GM21515 (cell line): ENCODE results near the gene FOXP1.

Experiments used
- ATAC-seq: cut with Tn5 transposase; IDR thresholded peaks from one replicate; pipeline ENCODE4 v1.9.1; 2021; ENCODE audit not compliant: unreplicated experiment

Gene FOXP1

GRCh38 chr3:71251156-71251775 lies 332.3 kb downstream of the FOXP1 start:
- no peak for ATAC-seq

DNA sequence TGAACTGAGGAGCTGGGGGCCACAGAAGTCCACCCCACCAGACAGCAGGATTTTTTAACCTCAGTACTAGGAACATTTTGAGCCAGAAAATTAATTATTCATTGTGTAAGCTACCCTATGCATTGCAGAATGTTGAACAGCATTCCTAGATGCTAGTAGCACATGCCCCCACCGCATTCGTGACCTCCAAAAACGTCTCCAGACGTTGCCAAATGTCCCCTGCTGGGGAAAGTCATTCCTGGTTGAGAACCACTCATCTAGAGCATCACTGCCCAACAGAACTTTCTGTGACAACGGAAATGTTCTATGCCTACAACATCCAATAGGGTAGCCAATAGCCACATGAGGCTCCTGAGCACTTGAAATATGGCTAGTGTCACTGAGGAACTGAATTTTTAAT lies 333.5 kb downstream of the FOXP1 start:
- ATAC-seq: no peak

DNA sequence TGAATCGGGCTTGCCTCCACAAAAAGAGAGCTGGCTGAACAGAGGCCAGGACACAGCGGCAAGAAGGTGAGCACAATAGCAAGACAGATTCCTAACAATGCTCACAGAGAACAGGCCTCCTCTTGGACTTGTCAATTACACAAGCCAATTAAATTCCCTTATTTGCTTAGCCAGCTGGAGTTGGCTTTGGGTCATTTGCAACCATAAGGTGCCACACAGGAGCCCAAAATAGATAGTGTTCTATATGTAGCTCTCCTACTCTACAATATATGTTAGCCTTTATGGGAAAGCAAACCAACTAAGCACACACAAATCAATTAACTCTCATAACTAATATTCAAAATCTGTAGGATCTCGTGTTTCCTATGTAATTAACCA lies 335.6 kb downstream of the FOXP1 start:
- ATAC-seq: no peak

DNA sequence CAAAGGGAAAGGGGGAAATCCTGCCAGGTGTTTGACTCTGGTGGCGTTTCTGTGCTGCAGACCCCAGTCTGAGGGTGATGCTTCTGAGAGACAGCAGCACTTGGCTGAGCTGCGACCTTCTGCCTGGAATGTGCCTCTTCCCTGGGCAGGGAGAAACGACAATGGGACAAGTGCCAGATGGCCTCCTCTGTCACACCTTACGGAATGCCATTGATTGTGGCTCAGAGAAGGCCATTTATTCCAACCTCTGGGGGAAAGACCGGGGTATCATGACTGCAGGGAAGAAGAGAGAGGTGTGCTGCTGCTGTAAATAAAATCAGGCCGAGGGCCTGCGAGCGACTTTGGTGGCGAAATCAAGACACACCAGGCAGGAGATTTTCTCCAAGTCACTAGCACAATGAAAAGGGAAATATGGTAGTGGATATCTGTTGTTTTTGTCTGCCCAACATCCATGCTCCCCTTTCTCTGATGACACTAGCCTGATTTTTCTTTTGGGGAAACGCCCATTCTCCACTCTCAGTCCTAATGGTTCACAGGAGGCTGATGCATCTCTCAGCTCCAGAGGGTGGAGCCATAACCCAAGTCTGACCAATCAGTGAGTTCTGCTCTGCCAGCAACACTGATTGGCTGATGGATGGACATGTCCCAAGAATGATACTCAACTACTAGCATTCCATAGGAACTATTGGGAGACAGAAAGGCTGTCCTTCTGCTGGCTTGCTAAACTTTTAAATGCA lies 336.1 kb downstream of the FOXP1 start:
- ATAC-seq: no peak

GRCh38 chr3:71245971-71246880 lies 337.3 kb downstream of the FOXP1 start:
- ATAC-seq: no peak

DNA sequence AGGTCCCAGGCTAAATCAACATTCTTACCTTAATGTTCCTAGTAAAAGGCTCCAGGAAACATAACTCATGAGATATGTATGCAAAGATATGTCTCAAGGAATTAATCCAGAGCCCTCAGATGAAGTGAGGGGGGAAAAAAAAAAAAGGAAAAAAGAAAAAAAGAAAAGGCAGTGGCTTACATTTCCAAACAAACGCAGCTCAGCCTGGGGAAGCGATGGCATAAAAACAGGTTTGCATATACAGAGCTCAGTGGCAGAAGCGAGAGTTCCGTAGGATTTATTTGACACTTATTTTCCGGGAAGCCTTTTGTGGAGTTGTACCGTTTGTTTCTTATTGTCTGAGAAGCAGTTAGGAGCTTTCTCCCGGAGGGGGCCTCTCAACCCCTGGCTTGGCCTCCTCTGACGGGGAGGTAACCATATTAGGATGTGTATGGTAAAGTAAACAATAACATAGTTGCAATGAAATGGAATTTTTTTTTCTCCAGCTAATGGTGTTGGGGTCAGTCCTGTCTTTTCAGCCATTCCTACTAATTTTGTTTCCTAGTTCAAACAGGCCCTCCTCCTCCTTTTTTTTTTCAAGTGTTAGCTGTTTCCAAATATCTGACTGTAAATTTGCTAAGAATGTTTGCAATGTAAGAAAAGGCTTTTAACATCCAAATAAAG lies 338.6 kb downstream of the FOXP1 start:
- ATAC-seq: no peak

- ATAC-seq: no peak
Observed at GRCh38 chr3:71244153-71244825, 339.2 kb downstream of the FOXP1 start.

DNA sequence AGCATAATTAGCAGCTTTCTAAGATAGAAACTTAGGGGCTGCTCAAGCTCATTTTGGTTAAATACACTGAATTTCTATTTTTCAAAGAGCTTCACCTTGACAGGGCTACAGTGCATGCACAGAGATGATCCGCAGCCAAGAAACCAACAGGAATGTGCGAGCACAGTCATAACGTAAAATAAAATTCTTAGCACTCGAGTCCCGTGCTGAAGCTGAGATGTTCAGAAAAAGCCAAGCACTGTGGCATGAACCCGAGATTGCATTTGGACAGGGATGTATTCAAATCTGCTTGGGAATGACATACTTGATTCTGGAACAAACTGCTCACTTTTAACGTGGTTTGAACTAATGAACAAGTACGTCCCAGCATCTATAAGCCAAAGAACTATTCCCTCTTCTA lies 340.3 kb downstream of the FOXP1 start:
- ATAC-seq: no peak

DNA sequence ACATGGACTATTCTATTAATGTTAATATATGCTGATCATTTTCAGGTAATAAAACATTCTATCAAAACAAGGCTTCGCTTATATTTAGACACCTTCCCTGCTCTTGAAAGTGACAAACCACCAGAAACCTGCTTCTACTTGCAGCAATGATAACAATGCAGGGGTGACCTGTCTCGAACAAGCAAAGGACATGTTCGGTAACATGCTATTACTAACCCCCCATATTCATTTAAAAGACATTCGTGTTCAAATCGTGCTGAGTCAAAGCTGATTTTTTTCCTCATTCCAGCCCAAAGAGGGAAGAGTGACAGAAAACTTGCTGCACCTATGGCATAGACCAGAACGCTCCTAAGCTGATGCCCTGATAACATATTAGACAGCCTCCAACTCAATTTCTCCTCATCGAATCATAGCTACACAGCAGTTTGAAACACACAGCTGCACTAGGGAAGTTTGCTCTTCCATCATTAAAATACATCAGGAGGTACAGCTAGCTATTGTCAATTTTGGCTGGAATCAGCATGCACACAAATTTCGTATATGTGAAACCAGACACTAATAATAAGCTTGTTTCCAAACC lies 341.5 kb downstream of the FOXP1 start:
- no peak for ATAC-seq

DNA sequence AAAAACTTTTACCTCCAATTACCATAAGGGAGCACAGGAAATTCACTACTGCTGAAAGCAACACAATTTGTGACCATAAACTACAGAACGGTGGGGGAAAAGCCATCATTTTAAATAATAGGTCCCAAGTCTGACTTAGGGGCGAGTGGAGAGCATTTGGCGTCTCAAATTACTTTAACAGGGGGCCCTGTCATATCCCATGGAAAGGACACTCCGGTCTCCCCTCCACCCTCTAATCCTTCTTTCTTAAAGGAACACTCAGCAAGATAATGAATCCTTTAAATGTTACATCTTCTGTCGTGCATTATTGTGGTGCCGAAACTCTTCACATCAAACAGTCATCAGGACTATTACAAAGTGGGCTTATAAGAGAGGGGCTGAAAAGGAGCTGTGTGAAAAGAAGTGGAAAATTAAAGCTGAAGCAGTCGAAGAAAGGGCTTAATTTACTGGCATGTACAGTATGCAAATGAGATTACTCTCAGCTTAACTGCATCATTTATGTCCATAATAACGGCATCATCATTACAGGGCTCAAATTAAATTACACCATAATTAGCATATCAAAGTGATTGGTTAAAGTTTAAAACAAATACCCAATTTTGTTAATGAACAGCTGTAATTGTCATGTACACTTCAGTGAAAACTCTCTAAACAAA lies 342.2 kb downstream of the FOXP1 start:
- no peak for ATAC-seq

DNA sequence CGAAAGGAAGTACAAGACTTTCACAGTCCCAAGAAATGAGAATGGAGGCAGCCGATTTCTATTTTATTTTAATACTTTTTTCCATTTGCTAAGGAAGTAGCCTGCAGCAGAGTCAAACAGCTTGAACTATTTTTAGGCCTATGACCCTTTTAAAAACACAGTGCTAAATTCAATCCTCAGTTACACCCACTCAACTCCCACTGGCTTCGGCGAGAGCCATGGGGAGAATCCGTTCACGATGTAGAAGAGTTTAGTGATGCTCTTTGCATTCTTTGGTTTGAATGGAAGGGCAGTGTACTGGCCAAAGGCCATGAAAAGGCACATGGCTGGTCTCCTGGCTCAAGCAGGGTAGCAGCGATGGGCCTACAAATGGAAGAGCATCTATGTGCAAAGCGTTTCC lies 343.5 kb downstream of the FOXP1 start:
- ATAC-seq: no peak

- ATAC-seq: no peak
Observed at GRCh38 chr3:71238355-71238757, 345.2 kb downstream of the FOXP1 start.

DNA sequence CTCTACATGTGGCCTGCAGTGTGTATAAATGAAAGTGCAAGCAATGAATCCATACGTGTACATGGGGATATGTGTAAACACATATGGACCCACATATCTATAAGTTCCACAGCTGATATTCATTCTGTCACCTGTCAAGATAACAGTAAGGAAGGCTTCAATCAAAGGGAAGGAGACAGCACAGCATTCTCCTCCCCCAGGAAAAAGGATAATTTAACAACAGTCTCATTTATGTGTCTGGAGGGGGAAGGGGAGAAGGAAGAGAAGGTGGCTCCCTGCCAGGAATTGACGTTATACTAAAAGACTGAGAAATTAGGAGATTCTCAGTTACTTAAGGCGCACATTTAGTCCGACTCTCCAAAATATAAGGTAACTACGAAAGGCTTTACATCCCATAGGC lies 345.9 kb downstream of the FOXP1 start:
- ATAC-seq: no peak

- ATAC-seq: no peak
Observed at GRCh38 chr3:71235846-71236245, 347.7 kb downstream of the FOXP1 start.

DNA sequence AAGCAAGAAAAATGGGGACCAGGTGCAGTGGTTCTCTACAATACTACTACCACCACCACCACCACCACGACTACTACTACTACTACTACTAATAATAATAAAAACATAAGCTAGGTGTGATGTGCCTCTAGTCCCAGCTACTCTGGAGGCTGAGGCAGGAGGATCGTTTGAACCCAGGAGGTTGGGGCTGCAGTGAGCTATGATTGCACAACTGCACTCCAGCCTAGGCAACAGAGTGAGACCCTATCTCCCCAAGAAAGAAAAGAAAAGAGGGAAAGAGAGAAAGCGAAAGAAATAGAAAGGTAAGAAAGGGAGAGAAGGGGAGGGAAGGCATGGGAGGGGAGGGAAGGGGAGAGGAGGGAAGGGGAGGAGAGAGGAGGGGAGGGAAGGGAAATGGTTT lies 350.6 kb downstream of the FOXP1 start:
- ATAC-seq: no peak

DNA sequence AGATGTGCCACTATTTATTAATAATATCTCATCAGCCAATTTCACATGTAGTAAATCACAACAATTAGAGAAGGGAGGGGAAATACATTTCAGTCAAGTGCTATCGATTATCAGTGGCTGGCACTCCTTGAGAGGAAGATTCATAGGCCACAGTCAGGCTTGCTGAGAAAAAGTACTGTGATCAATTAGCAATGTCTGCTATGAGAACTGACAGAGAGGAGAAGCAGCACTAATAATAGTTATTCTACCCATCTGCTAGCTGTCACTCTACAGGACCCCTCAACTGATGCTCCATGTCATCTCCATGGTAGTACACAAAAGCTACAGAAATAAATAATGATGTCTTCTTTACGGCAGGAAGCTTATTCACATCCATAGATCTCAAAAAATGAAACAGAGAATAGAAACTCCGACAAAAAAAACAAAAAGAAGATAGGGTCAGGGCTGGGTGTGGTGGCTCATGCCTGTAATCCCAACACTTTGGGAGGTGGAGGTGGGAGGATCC lies 351.3 kb downstream of the FOXP1 start:
- ATAC-seq: no peak

DNA sequence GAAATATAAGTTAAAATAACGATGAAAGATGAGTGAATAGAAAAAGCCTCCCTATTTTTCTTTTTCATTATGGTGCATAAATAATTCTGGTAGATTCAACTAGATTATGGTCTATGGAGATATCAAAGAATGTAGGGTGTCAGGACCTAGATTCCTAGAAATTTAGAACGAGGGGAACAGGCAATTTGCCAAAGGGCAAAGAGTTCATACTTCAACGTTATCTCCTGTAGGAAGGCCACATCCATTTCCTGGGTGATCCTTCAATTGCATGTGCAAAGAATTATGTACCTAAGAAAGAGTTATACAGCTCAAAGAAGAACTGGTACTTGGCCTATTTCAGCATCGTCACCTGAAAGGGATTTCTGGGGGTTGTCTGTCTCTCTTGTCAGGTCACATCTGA lies 351.8 kb downstream of the FOXP1 start:
- ATAC-seq: no peak

DNA sequence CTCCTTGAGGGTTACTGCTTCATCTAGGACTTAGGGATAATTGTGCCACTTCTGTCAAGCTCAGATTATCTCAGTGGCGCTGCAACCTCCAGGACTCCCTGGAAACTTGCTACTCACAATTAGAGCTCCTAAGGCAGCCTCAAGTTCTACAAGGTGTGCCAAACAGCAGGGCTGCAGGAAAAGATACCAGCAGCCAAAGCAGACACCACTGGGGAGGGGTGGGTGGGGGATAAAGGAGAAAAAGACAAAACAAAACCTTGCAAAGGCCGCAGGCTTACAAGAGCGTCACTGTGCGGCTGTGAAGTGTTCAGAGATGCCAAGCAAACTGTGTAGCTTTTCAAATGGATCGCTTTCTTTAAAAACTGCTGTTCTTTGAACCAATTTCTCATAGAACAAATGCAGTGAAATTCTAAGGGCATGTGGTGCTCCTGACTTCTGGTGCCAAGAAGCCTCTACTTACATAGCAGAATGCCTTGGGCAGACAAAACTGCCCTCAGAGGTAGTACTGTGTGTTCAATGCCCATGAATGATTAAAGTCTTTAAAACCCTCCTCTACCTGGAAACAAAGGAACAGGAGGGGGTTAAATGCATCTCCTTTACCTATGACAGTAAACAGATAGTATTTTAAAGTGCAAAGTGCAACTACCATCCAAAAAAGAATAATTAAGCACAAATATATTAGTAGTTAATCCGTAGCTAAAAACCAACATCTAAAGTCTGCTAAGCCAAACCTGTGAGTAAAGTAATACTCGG lies 353.4 kb downstream of the FOXP1 start:
- no peak for ATAC-seq
